Vagina (tissue), 2 donors: ENCODE data around the gene VPS39. TPM values are rescaled to one million over a fixed set of nuclear protein-coding genes. Genes with fewer than 3 reads are reported as not detected.
A peak's percentile ranks its signal among the peaks of the same experiment; 100 is the strongest.

Source experiments
- DNase-seq, 2 donors: peaks; one replicate each; pipeline ENCODE4 v3.0.0-alpha.2; 2017; ENCODE audit errors: extremely low spot score in 2 of 2
- H3K27ac ChIP-seq: fragments of 200-600 bp; sonication (generic); one replicate; pipeline ENCODE4 v1.5.1; 2019
- H3K27me3 ChIP-seq: fragments of 200-600 bp; sonication (generic); one replicate; pipeline ENCODE4 v1.5.1; 2019
- H3K36me3 ChIP-seq, 2 donors: fragments of 200-600 bp; sonication (generic); one replicate each; pipeline ENCODE4 v1.5.1; 2017 to 2019
- H3K4me1 ChIP-seq: fragments of 200-600 bp; sonication (generic); one replicate; pipeline ENCODE4 v1.5.1; 2019
- H3K4me3 ChIP-seq, 2 donors: fragments of 200-600 bp; sonication (generic); 1 replicate in 1 of 2; 2 replicates in 1 of 2; pipeline ENCODE4 v1.5.1; 2016 to 2019
- H3K9me3 ChIP-seq: fragments of 200-600 bp; sonication (generic); one replicate; pipeline ENCODE4 v1.5.1; 2019
- CTCF ChIP-seq, 3 experiments: fragments of 450-650 bp in 2 of 3; fragments of 200-600 bp in 1 of 3; sonication (generic) in 1 of 3; IDR thresholded peaks; one replicate each; pipeline ENCODE4 v1.5.1; 2017 to 2019; ENCODE audit warnings: antibody characterized with exemption in 3 of 3, mild to moderate bottlenecking in 2 of 3, moderate library complexity in 2 of 3
- POLR2A ChIP-seq, 2 donors: fragments of 450-650 bp; IDR thresholded peaks; one replicate each; pipeline ENCODE4 v1.6.1; 2017; ENCODE audit warnings: antibody characterized with exemption in 2 of 2, mild to moderate bottlenecking in 2 of 2, moderate library complexity in 2 of 2
- POLR2AphosphoS5 ChIP-seq, 2 donors: sonication (generic); formaldehyde crosslinking; IDR thresholded peaks; one replicate each; pipeline ENCODE4 v1.9.0; 2017; ENCODE audit warnings: antibody characterized with exemption in 2 of 2, mild to moderate bottlenecking in 2 of 2, low read depth in 1 of 2; ENCODE audit not compliant: insufficient read depth in 1 of 2
- intact Hi-C: fragments of 100-400 bp; cut with DNase I; formaldehyde crosslinking; loops from one replicate; pipeline ENCODE4 v1.15.1; 2023
- total RNA-seq: library from RNA; depleted of rRNA; stranded (reverse); fragments of >200 nt; gene quantifications from one replicate; pipeline ENCODE4 v1.2.3, GENCODE V29; 2016

VPS39 gene
- total RNA-seq, result 85.2 TPM

GRCh38 chr15:42207674-42208579 lies at the start of gene VPS39:
VPS39 (minus strand) TSS chr15:42208304; CDS start chr15:42208153, 151 bp downstream.
- H3K4me1 ChIP-seq, result peaks cover 31% of the 10 kb centered on the region
- H3K9me3 ChIP-seq, result no peaks in the 10 kb centered on the region
- peak; percentile 58 to 83 for TF ChIP-seq POLR2AphosphoS5 (IDR thresholded peaks at IDR 0.05; ENCODE audit: insufficient read depth in 1 of 2, low read depth in 1 of 2)
- peak in 1 of 2 donors; percentile 20 for TF ChIP-seq POLR2A (IDR thresholded peaks at IDR 0.05)
- no peak for TF ChIP-seq CTCF (IDR thresholded peaks at IDR 0.05)
- H3K4me3 ChIP-seq, result peak within 1 kb of the TSS; percentile 93 to 95
- H3K36me3 ChIP-seq, result peaks cover 0 to 25% of the 10 kb centered on the region in 2 donors
- H3K27me3 ChIP-seq, result no peaks in the 10 kb centered on the region
- no peak for DNase-seq
- intact Hi-C loops, result no loop called here
- H3K27ac ChIP-seq, result peak within 1 kb of the TSS; percentile 72

- Histone ChIP-seq H3K9me3 (no peaks in the 10 kb centered on the region), H3K4me1 (no peaks in the 10 kb centered on the region), H3K4me3 (no peak overlapping the region), H3K27ac (no peak overlapping the region), H3K27me3 (no peaks in the 10 kb centered on the region), H3K36me3 (peaks cover 0 to 29% of the 10 kb centered on the region in 2 donors)
- no peak for TF ChIP-seq POLR2AphosphoS5 (IDR thresholded peaks at IDR 0.05; ENCODE audit: insufficient read depth in 1 of 2, low read depth in 1 of 2)
- TF ChIP-seq POLR2A (IDR thresholded peaks at IDR 0.05), result no peak
- no peak for TF ChIP-seq CTCF (IDR thresholded peaks at IDR 0.05)
- intact Hi-C loops, result no loop called here
- no peak for DNase-seq
These were observed 45.2 kb upstream of the VPS39 start for GRCh38 chr15:42253300-42253699.

DNA sequence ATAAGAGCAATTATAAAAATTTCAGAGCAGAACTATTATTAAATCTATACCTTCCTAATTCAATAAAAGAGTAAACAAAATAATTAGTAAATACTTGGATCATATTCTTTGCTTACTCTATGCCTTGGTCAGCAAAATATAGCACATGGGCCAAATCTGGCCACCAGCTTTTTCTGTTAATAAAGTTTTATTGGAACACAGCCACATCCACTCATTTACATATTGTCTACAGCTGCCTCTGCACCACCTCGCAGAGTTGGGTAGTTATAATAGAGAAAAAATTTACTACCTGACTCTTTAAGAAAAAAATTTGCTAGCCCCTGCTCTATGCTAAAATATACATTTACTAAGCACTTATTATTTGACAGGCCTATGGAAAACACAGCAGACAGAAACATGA lies 32.7 kb upstream of the VPS39 start:
- Histone ChIP-seq H3K27me3 (no peaks in the 10 kb centered on the region), H3K4me3 (no peak overlapping the region), H3K36me3 (peaks cover 0 to 51% of the 10 kb centered on the region in 2 donors), H3K9me3 (no peaks in the 10 kb centered on the region), H3K27ac (no peak overlapping the region), H3K4me1 (no peaks in the 10 kb centered on the region)
- no peak for TF ChIP-seq CTCF (IDR thresholded peaks at IDR 0.05)
- no peak for TF ChIP-seq POLR2A (IDR thresholded peaks at IDR 0.05)
- TF ChIP-seq POLR2AphosphoS5 (IDR thresholded peaks at IDR 0.05; ENCODE audit: insufficient read depth in 1 of 2, low read depth in 1 of 2), result no peak
- DNase-seq, result no peak
- intact Hi-C loops, result no loop called here

DNA sequence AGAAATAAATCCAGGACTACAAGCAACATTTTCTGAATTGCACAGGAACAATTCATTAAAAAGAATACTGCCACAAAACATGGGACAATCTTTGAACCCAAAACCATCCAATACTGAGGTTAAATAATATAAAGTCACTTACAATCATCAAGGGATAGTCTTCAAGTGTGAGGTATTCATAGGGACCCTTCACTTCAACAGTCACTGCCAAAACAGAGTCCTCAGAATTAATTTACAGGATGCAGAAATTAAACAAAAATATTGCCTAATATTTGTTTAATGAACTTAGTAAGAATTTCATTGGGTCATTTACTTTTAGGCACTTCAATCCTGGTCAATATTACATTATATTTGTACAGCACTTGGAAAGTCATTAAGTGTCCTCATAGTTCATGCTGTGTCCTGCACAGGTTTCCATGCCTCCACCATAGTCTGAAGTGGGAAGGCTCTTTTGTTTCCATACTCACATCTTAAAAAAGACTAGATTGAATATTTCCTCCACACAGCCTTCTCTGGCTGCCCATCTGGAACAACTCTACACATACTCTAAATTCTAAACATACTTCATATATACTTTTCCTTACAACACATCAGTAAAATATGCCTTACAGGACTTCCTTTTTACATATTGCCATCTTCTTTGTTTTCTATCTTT lies 31.6 kb upstream of the VPS39 start:
- TF ChIP-seq CTCF (IDR thresholded peaks at IDR 0.05) (no peak), POLR2A (IDR thresholded peaks at IDR 0.05) (no peak), POLR2AphosphoS5 (IDR thresholded peaks at IDR 0.05; ENCODE audit: insufficient read depth in 1 of 2, low read depth in 1 of 2) (no peak)
- intact Hi-C loops, result no loop called here
- peaks cover 0 to 56% of the 10 kb centered on the region in 2 donors for H3K36me3 ChIP-seq
- DNase-seq, result no peak
- no peaks in the 10 kb centered on the region for H3K9me3 ChIP-seq
- no peaks in the 10 kb centered on the region for H3K27me3 ChIP-seq
- no peaks in the 10 kb centered on the region for H3K4me1 ChIP-seq
- no peak overlapping the region for H3K27ac ChIP-seq
- no peak overlapping the region for H3K4me3 ChIP-seq
